ENCODE measurements around the gene SS18. TPM values are rescaled to one million over a fixed set of nuclear protein-coding genes. Genes with fewer than 3 reads are reported as not detected.

The SS18 gene
- total RNA-seq, 1 experiment from 2014 or later, result 52.2 TPM

GRCh38 chr18:26046419-26047077 is 43.9 kb downstream of the SS18 start:
- ChIA-PET POLR2A (ENCODE audit: unreplicated experiment) (no interaction called here), CTCF (no interaction called here)
- no TSS peak for BruUV-seq (replicated peaks)

GRCh38 chr18:26044807-26045206 is 45.6 kb downstream of the SS18 start:
- CTCF ChIA-PET, result no interaction called here
- POLR2A ChIA-PET (ENCODE audit: unreplicated experiment), result no interaction called here
- no peaks in the 10 kb centered on the region for H4K20me1 ChIP-seq (ENCODE audit: insufficient read depth)

More at GRCh38 chr18:26046419-26047077, 43.9 kb downstream of the SS18 start:
- no peaks in the 10 kb centered on the region for H3K9me2 ChIP-seq (ENCODE audit: insufficient read depth)
- no peak for DNase-seq
- no peak overlapping the region for H2AFZ ChIP-seq
- H3K4me3 ChIP-seq, result no peak overlapping the region
- no peak for TF ChIP-seq CTCF (conservative IDR thresholded peaks at IDR 0.05)
- no peak for TF ChIP-seq EZH2 (IDR thresholded peaks at IDR 0.05; ENCODE audit: low read depth)
- H4K20me1 ChIP-seq (ENCODE audit: insufficient read depth), result no peaks in the 10 kb centered on the region
- H3K4me2 ChIP-seq, result no peak overlapping the region
- intact Hi-C loops (cut with micrococcal nuclease; ENCODE audit: unreplicated experiment), result no loop called here
- H3K27me3 ChIP-seq (ENCODE audit: insufficient read depth, low read depth), result no peaks in the 10 kb centered on the region
- H3F3A ChIP-seq (ENCODE audit: insufficient read depth, low read depth), result no peaks in the 10 kb centered on the region
- no peaks in the 10 kb centered on the region for H3K4me1 ChIP-seq (replicated peaks; ENCODE audit: insufficient read depth)
- no peaks in the 10 kb centered on the region for H3K9me3 ChIP-seq (ENCODE audit: insufficient read depth, low read depth)
- H3K79me2 ChIP-seq (ENCODE audit: low read depth), result no peaks in the 10 kb centered on the region
- no peak overlapping the region for H3K27ac ChIP-seq
- no peaks in the 10 kb centered on the region for H3K36me3 ChIP-seq (ENCODE audit: low read depth)

GRCh38 chr18:26040051-26040656 is 50.3 kb downstream of the SS18 start:
- H3K4me3 ChIP-seq, result no peak overlapping the region
- no TSS peak for BruUV-seq (replicated peaks)
- intact Hi-C loops (cut with micrococcal nuclease; ENCODE audit: unreplicated experiment), result no loop called here
- H3K9me3 ChIP-seq (ENCODE audit: insufficient read depth, low read depth), result no peaks in the 10 kb centered on the region
- no peak for TF ChIP-seq CTCF (conservative IDR thresholded peaks at IDR 0.05)
- no peak for TF ChIP-seq EZH2 (IDR thresholded peaks at IDR 0.05; ENCODE audit: low read depth)
- 0 out of 2 replicates have a peak, but pooled peaks cover 2% of the 10 kb centered on the region for H3K36me3 ChIP-seq (ENCODE audit: low read depth)
- no peak overlapping the region for H3K4me2 ChIP-seq
- no peaks in the 10 kb centered on the region for H3K9me2 ChIP-seq (ENCODE audit: insufficient read depth)
- H3K4me1 ChIP-seq (replicated peaks; ENCODE audit: insufficient read depth), result no peaks in the 10 kb centered on the region
- ChIA-PET CTCF (no interaction called here), POLR2A (ENCODE audit: unreplicated experiment) (no interaction called here)
- H3K27ac ChIP-seq, result no peak overlapping the region
- DNase-seq, result no peak
- no peaks in the 10 kb centered on the region for H4K20me1 ChIP-seq (ENCODE audit: insufficient read depth)
- no peaks in the 10 kb centered on the region for H3K79me2 ChIP-seq (ENCODE audit: low read depth)
- no peak overlapping the region for H2AFZ ChIP-seq
- no peaks in the 10 kb centered on the region for H3K27me3 ChIP-seq (ENCODE audit: insufficient read depth, low read depth)
- H3F3A ChIP-seq (ENCODE audit: insufficient read depth, low read depth), result 0 out of 2 replicates have a peak, but pooled peaks cover 6% of the 10 kb centered on the region

More at GRCh38 chr18:26044807-26045206, 45.6 kb downstream of the SS18 start:
- H2AFZ ChIP-seq, result no peak overlapping the region
- BruUV-seq (replicated peaks), result no TSS peak
- H3K36me3 ChIP-seq (ENCODE audit: low read depth), result no peaks in the 10 kb centered on the region
- H3K27me3 ChIP-seq (ENCODE audit: insufficient read depth, low read depth), result no peaks in the 10 kb centered on the region
- H3F3A ChIP-seq (ENCODE audit: insufficient read depth, low read depth), result no peaks in the 10 kb centered on the region
- H3K4me1 ChIP-seq (replicated peaks; ENCODE audit: insufficient read depth), result no peaks in the 10 kb centered on the region
- no peaks in the 10 kb centered on the region for H3K9me2 ChIP-seq (ENCODE audit: insufficient read depth)
- no peaks in the 10 kb centered on the region for H3K79me2 ChIP-seq (ENCODE audit: low read depth)
- H3K27ac ChIP-seq, result no peak overlapping the region
- no peak for TF ChIP-seq EZH2 (IDR thresholded peaks at IDR 0.05; ENCODE audit: low read depth)
- TF ChIP-seq CTCF (conservative IDR thresholded peaks at IDR 0.05), result no peak
- DNase-seq, result no peak
- intact Hi-C loops (cut with micrococcal nuclease; ENCODE audit: unreplicated experiment), result no loop called here
- H3K4me3 ChIP-seq, result no peak overlapping the region
- no peaks in the 10 kb centered on the region for H3K9me3 ChIP-seq (ENCODE audit: insufficient read depth, low read depth)
- no peak overlapping the region for H3K4me2 ChIP-seq

All from PC-9 (cell line).